Activated naive CD8-positive, alpha-beta T cell treated with anti-CD3 and anti-CD28 coated beads for 36 hours (primary cell): ENCODE data around the gene CTXN1. TPM values are rescaled to one million over a fixed set of nuclear protein-coding genes. Genes with fewer than 3 reads are reported as not detected.

Experiments used
- DNase-seq: peaks from one replicate; pipeline ENCODE4 v3.0.0; 2021
- H3K27ac Mint-ChIP-seq: one replicate; pipeline ENCODE4 v1.8.0; 2022; ENCODE audit warnings: mild to moderate bottlenecking, moderate library complexity, mixed read lengths
- H3K27me3 Mint-ChIP-seq: one replicate; pipeline ENCODE4 v1.8.0; 2022; ENCODE audit warnings: mild to moderate bottlenecking, mixed read lengths
- H3K36me3 Mint-ChIP-seq: one replicate; pipeline ENCODE4 v1.8.0; 2021; ENCODE audit warnings: mild to moderate bottlenecking, mixed read lengths
- H3K4me1 Mint-ChIP-seq: one replicate; pipeline ENCODE4 v1.8.0; 2021; ENCODE audit warnings: mixed read lengths
- H3K4me3 Mint-ChIP-seq: one replicate; pipeline ENCODE4 v1.8.0; 2022; ENCODE audit warnings: mild to moderate bottlenecking, moderate library complexity, mixed read lengths
- H3K9me3 Mint-ChIP-seq: one replicate; pipeline ENCODE4 v1.8.0; 2022; ENCODE audit warnings: mixed read lengths
- total RNA-seq, 2 experiments: library from RNA; stranded (reverse); gene quantifications; one replicate each; pipeline ENCODE4 v1.2.3, GENCODE V29; 2021

Gene CTXN1
- total RNA-seq, 2 experiments from 2014 or later, result 0.44 to 0.52 TPM

- no peak for DNase-seq
- H3K4me3 Mint-ChIP-seq, result no peak overlapping the region
- H3K27ac Mint-ChIP-seq, result no peak overlapping the region
- H3K36me3 Mint-ChIP-seq, result no peaks in the 10 kb centered on the region
- no peaks in the 10 kb centered on the region for H3K9me3 Mint-ChIP-seq
- peaks cover 56% of the 10 kb centered on the region for H3K27me3 Mint-ChIP-seq
- H3K4me1 Mint-ChIP-seq, result peaks cover under 1% of the 10 kb centered on the region
Measured at GRCh38 chr19:7888826-7889217, 37.1 kb downstream of the CTXN1 start.

GRCh38 chr19:7888145-7888825, 37.6 kb downstream of the CTXN1 start, which contains the start of gene LRRC8E:
Gene LRRC8E, plus strand, starts transcription at chr19:7888510. Its CDS starts 7,094 bp downstream, at chr19:7895604.
- peak; percentile 61 for DNase-seq
- H3K27me3 Mint-ChIP-seq, result peaks cover 52% of the 10 kb centered on the region
- no peaks in the 10 kb centered on the region for H3K36me3 Mint-ChIP-seq
- no peaks in the 10 kb centered on the region for H3K4me1 Mint-ChIP-seq
- no peak within 1 kb of the TSS for H3K27ac Mint-ChIP-seq
- no peak within 1 kb of the TSS for H3K4me3 Mint-ChIP-seq
- H3K9me3 Mint-ChIP-seq, result no peaks in the 10 kb centered on the region

- no peak for DNase-seq
- H3K4me1 Mint-ChIP-seq, result no peaks in the 10 kb centered on the region
- no peak overlapping the region for H3K4me3 Mint-ChIP-seq
- H3K9me3 Mint-ChIP-seq, result no peaks in the 10 kb centered on the region
- H3K27ac Mint-ChIP-seq, result no peak overlapping the region
- peaks cover 45% of the 10 kb centered on the region for H3K27me3 Mint-ChIP-seq
- H3K36me3 Mint-ChIP-seq, result no peaks in the 10 kb centered on the region
Measured at GRCh38 chr19:7887408-7888144, 38.4 kb downstream of the CTXN1 start.

- peaks cover 30% of the 10 kb centered on the region for H3K27me3 Mint-ChIP-seq
- H3K27ac Mint-ChIP-seq, result no peak overlapping the region
- H3K36me3 Mint-ChIP-seq, result no peaks in the 10 kb centered on the region
Measured at GRCh38 chr19:7885818-7886217, 40.1 kb downstream of the CTXN1 start.

GRCh38 chr19:7883796-7884570, 42.0 kb downstream of the CTXN1 start:
- Mint-ChIP-seq H3K27me3 (peaks cover 16% of the 10 kb centered on the region), H3K4me1 (no peaks in the 10 kb centered on the region), H3K9me3 (no peaks in the 10 kb centered on the region), H3K36me3 (no peaks in the 10 kb centered on the region), H3K4me3 (no peak overlapping the region), H3K27ac (no peak overlapping the region)
- DNase-seq, result no peak

More at GRCh38 chr19:7885818-7886217, 40.1 kb downstream of the CTXN1 start:
- no peaks in the 10 kb centered on the region for H3K4me1 Mint-ChIP-seq
- no peak overlapping the region for H3K4me3 Mint-ChIP-seq
- DNase-seq, result no peak
- H3K9me3 Mint-ChIP-seq, result no peaks in the 10 kb centered on the region

- Mint-ChIP-seq H3K4me3 (no peak overlapping the region), H3K27me3 (peaks cover 12% of the 10 kb centered on the region), H3K36me3 (no peaks in the 10 kb centered on the region), H3K27ac (no peak overlapping the region), H3K9me3 (no peaks in the 10 kb centered on the region), H3K4me1 (no peaks in the 10 kb centered on the region)
- DNase-seq, result no peak
Measured at GRCh38 chr19:7883105-7883504, 42.8 kb downstream of the CTXN1 start.

GRCh38 chr19:7881910-7882309, 44.0 kb downstream of the CTXN1 start:
- no peak overlapping the region for H3K27ac Mint-ChIP-seq

GRCh38 chr19:7879836-7880235, 46.1 kb downstream of the CTXN1 start:
- Mint-ChIP-seq H3K27ac (no peak overlapping the region), H3K9me3 (no peaks in the 10 kb centered on the region), H3K4me1 (peaks cover 2% of the 10 kb centered on the region), H3K4me3 (no peak overlapping the region), H3K36me3 (no peaks in the 10 kb centered on the region), H3K27me3 (peaks cover 11% of the 10 kb centered on the region)
- no peak for DNase-seq

More at GRCh38 chr19:7881910-7882309, 44.0 kb downstream of the CTXN1 start:
- H3K9me3 Mint-ChIP-seq, result no peaks in the 10 kb centered on the region
- H3K36me3 Mint-ChIP-seq, result no peaks in the 10 kb centered on the region
- H3K27me3 Mint-ChIP-seq, result peaks cover 9% of the 10 kb centered on the region
- no peak overlapping the region for H3K4me3 Mint-ChIP-seq
- H3K4me1 Mint-ChIP-seq, result no peaks in the 10 kb centered on the region
- no peak for DNase-seq

GRCh38 chr19:7879111-7879807, 46.7 kb downstream of the CTXN1 start:
- Mint-ChIP-seq H3K27ac (no peak overlapping the region), H3K4me3 (no peak overlapping the region), H3K4me1 (peaks cover 4% of the 10 kb centered on the region), H3K9me3 (no peaks in the 10 kb centered on the region), H3K36me3 (no peaks in the 10 kb centered on the region), H3K27me3 (peaks cover 16% of the 10 kb centered on the region)
- no peak for DNase-seq

GRCh38 chr19:7877249-7877836, 48.6 kb downstream of the CTXN1 start:
- peaks cover 7% of the 10 kb centered on the region for H3K4me1 Mint-ChIP-seq
- no peaks in the 10 kb centered on the region for H3K36me3 Mint-ChIP-seq
- H3K27ac Mint-ChIP-seq, result no peak overlapping the region
- peaks cover 29% of the 10 kb centered on the region for H3K27me3 Mint-ChIP-seq
- H3K4me3 Mint-ChIP-seq, result no peak overlapping the region
- no peaks in the 10 kb centered on the region for H3K9me3 Mint-ChIP-seq
- DNase-seq, result no peak

GRCh38 chr19:7874897-7875273, 51.0 kb downstream of the CTXN1 start:
- peaks cover 45% of the 10 kb centered on the region for H3K27me3 Mint-ChIP-seq
- peak overlapping the region; percentile 40 for H3K4me3 Mint-ChIP-seq
- H3K4me1 Mint-ChIP-seq, result peaks cover 24% of the 10 kb centered on the region
- no peak overlapping the region for H3K27ac Mint-ChIP-seq
- no peak for DNase-seq
- no peaks in the 10 kb centered on the region for H3K9me3 Mint-ChIP-seq
- H3K36me3 Mint-ChIP-seq, result no peaks in the 10 kb centered on the region

Other genes with a start within 250 kb of the CTXN1 start
- gene MCEMP1, start 249.0 kb downstream of the CTXN1 start, total RNA-seq, result not detected
- gene TRAPPC5, start 245.3 kb downstream of the CTXN1 start, total RNA-seq, result 10 to 100 TPM; 83.3 to 83.8 TPM
- gene FCER2, start 224.0 kb downstream of the CTXN1 start, total RNA-seq, result 1 to 10 TPM; 1.5 to 1.7 TPM
- gene CLEC4G, start 194.0 kb downstream of the CTXN1 start, total RNA-seq, result not detected
- not detected for gene CD209, start 178.6 kb downstream of the CTXN1 start, total RNA-seq
- gene CLEC4M, start 162.9 kb downstream of the CTXN1 start, total RNA-seq, result not detected
- gene EVI5L, start 95.9 kb downstream of the CTXN1 start, total RNA-seq, result 1 to 10 TPM; 4.8 TPM
- gene PRR36, start 51.7 kb downstream of the CTXN1 start, total RNA-seq, result under 1 TPM in 1 of 2 experiments, not detected in 1; 0.10 TPM
- gene LRRC8E, start 37.6 kb downstream of the CTXN1 start, total RNA-seq, result not detected
- gene MAP2K7, start 22.3 kb downstream of the CTXN1 start, total RNA-seq, result 10 to 100 TPM; 31.8 to 32.4 TPM
- gene TGFBR3L, start 11.3 kb downstream of the CTXN1 start, total RNA-seq, result 1 to 10 TPM; 2.1 to 3.2 TPM
- gene SNAPC2, start 5.8 kb downstream of the CTXN1 start, total RNA-seq, result 10 to 100 TPM; 14.4 to 14.8 TPM
- 100 to 1,000 TPM; 125 to 136 TPM for gene TIMM44, start 17.5 kb upstream of the CTXN1 start, total RNA-seq
- 100 to 1,000 TPM; 169 to 172 TPM for gene ELAVL1, start 79.5 kb upstream of the CTXN1 start, total RNA-seq
- gene CCL25, start 126.6 kb upstream of the CTXN1 start, total RNA-seq, result 1 to 10 TPM in 1 of 2 experiments, under 1 TPM in 1; 0.30 to 1.2 TPM
- gene FBN3, start 223.5 kb upstream of the CTXN1 start, total RNA-seq, result not detected